Measurements from ENCODE around the gene KRT34.

- no peak for TF ChIP-seq POLR2A (IDR thresholded peaks at IDR 0.05)
- no peak for TF ChIP-seq CTCF (IDR thresholded peaks at IDR 0.05)
Measured at GRCh38 chr17:41395611-41396010, 13.5 kb upstream of the KRT34 start.
